GM19372 (cell line): ENCODE measurements around the gene NPEPPS.

Source experiments
- ATAC-seq: cut with Tn5 transposase; IDR thresholded peaks from one replicate; pipeline ENCODE4 v1.9.1; 2021; ENCODE audit warnings: mild to moderate bottlenecking, low read depth, moderate library complexity; ENCODE audit not compliant: unreplicated experiment

Gene NPEPPS

DNA sequence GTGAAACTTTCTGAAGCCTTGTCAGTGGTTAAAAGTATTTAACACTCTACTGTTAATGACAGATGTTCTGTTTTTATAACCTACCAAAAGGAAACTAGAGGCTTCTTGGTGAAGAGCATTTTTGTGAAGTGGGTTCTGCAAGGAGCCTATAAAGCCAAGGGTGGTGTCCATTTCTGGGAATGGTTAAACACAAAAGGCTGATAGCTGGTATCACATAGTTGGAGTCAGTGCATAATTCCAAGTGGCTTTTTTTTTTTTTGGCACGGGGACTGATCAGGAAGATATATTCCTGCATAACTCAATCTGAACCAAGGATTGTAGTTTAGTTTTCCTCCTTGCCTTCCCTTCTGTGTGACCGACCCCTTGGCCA lies 91.3 kb downstream of the NPEPPS start:
- ATAC-seq: no peak

DNA sequence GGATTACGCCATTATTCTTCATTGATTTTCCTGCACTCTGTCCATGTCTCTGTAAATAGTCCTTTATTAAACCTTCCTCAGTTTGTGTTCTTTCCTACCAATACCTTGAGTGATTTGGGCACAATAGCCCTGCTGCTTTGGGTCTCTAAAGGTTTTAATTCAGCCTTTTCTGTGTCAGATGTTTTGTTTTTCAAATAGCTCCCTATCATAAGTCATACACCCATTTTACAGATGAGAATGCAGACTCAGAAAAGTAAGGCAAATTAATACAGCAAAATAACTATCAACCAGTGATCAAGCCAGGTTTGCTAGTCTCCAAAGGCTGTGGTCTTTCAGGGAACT lies 93.8 kb downstream of the NPEPPS start:
- no peak for ATAC-seq

DNA sequence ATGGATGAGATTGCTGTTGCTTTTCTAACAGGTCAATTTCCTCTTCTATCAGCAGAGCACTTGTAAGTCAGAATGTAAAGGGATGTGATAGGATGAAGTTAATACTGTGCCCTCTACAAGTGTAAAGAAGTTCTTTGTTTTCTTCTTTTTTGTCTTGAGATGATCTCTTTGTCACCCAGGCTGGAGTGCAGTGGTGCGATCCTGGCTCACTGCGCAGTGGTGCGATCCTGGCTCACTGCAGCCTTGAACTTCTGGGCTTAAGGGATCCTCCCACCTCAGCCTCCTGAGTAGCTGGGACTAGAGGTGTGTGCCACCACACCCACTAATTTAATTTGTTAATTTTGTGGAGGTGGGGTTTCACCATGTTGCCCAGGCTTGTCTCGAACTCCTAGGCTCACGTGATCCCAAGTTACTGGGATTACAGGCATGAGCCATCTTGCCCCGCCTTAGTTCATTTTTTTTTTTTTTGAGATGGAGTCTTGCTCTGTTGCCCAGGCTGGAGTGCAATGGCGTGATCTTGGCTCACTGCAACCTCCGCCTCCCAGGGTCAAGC lies 97.2 kb downstream of the NPEPPS start:
- ATAC-seq: no peak

DNA sequence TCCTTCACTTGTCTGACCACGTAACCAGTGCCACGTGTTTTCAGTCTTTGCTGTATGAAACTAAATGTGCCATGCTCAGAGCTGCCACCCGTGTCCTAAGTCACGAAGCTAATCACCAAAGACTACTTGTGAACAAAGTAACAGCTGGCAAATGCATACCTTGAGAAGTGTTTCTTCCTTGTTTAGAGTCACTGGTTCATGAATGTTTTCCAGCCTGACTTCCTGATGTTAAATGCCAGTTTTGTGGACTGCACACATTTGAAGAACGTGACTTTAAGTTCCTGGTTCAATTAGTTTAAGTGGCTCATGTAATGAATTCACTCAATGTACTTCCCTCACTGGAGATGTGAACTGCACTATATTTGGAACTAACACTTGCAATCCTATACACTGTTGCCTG lies 98.9 kb downstream of the NPEPPS start:
- ATAC-seq: no peak

DNA sequence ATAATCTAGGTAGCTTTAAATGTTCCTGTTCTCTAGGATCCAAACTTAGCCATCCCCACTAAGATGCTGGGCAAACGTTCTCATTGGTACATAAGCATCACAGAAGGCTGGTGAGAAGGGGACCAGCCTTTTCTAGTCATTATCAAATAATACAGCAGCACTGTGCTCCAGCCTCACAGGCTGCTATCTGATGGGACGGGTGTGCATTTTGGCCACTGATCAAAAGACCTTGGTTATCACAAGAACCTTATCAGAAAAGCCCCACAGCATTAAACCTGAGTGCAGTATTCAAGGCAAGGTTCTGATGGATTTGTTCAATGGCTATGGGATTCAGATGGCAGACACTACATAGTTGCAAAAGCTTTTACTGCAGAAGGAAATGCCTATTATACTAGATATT lies 99.7 kb downstream of the NPEPPS start:
- ATAC-seq: no peak

DNA sequence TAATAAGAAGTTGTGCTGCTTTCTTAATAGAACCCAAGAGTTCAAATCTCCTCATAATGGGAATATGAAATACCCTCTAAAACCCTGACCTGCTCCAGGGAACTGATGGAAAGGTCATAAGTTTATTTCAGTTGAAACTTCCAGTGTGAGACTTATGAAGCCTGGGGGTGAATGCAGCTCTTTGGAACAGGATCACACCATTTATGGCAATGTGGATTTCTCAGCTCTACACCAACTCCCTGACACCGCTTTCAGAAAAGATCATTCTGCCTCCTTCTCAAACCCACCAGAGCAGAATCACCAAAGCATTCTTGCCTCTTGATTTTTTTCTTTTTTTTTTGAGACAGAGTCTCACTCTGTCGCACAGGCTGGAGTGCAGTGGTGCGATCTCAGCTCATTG lies 102.1 kb downstream of the NPEPPS start:
- ATAC-seq: no peak

DNA sequence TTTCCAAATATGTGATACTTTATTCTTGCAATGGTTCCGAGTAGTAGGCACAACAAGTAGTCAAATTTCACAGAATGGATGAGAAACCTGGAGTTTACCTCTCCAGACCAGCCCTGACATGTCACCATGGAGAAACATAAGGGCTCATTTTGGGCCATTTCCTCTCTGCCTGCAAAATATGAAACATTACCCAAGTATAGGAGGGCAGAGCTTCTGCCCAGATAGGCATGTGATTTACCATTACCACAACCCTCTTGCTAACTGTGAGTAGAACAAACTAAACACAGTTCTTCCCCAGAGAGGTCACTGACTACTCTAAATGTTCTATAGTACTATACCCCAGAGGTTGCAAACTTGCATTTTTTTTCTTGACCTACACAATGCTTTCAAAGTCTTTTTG lies 103.1 kb downstream of the NPEPPS start:
- no peak for ATAC-seq

DNA sequence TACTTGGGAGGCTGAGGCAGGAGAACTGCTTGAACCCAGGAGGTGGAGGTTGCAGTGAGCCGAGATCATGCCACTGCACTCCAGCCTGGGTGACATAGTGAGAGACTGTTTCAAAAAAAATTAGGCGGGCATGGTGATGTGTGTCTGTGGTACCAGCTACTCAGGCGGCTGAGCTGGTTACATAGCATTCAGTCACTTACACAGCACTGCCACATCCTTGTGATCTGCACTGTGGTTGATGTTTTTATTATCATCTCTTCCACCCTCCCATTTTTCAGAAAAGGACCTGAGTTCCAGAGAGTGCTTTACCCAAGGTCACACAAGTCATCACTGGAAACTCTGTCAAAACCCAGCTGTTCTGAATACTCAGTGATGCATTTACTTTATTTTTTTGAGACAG lies 104.0 kb downstream of the NPEPPS start:
- ATAC-seq: no peak

DNA sequence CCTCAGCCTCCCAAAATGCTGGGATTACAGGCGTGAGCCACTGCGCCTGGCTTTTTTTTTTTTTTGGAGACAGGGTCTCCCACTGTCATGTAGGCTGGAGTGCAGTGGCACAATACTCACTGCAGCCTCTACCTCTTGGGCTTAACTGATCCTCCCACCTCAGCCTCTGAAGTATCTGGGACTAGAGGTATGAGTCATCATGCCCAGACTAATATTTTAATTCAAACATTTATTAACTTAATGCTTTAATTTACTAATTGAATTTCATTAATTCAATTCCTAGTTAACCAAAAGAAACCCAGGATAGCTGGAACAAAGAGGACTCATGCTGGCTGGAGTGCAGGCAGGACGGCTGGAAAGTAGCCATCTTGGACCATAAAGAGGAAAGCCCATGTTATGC lies 104.8 kb downstream of the NPEPPS start:
- no peak for ATAC-seq

DNA sequence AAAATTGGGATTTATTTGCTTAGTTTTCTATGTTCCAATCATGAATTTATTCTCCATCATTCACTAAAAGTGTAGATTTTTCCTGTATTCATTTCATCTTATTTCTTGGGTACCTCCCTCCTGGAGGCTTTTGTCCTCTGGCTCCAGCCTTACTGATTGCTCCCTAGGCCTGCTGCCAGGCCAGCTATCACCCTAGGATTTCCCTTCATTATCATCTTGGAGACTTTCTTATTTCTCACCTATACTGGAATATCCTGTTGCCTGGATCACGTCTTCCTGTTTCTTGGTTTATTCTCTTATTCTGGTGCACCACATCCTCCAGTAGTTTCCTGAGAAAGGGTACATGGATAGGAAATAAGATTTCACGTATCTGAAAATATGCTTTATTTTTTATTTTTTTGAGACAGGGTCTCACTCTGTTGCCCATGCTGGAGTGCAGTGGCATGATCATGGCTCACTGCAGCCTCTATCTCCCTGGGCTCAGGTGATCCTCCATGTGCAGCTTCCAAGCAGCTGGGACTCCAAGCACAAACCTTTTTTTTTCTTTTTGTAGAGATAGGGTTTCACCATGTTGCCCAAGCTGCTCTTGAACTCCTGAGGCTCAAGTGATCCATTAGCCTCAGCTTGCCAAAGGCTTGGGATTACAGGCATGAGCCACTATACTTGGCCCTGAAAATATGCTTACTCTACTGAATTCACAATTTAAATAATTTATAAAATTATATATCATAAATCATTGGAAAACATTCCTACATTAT lies 105.5 kb downstream of the NPEPPS start:
- no peak for ATAC-seq

DNA sequence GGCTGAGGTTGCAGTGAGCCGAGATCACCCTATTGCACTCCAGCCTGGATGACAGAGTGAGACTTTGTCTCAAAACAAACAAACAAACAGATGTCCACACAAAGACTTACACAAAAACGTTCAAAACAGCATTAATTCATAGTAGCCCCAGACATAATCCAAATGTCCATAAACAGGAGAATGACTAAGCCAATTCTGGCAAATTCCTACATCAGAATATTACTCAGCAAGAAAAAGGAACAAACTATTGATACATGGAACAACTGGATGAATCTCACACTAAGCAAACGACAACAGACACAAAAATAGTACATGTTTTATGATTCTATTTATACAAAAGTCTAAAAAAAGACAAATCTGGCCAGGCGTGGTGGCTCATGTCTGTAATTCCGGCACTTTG lies 108.0 kb downstream of the NPEPPS start:
- ATAC-seq: no peak

DNA sequence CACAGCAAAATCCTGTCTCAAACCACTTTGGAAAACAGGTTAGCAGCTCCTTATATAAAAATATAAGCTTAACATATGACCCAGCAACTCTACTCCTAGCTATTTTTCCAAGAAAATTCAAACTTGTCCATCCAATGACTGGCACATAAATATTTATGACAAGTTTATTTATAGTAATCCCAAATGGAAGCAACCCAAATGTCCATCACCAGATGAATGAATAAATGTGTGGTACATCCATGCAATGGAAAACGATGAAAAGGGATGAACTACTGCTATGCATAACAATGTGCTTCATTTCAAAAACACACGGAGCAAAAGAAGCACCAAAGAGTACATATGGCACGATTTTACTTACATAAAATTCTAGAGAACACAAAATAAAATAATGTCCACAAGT lies 109.2 kb downstream of the NPEPPS start:
- no peak for ATAC-seq

DNA sequence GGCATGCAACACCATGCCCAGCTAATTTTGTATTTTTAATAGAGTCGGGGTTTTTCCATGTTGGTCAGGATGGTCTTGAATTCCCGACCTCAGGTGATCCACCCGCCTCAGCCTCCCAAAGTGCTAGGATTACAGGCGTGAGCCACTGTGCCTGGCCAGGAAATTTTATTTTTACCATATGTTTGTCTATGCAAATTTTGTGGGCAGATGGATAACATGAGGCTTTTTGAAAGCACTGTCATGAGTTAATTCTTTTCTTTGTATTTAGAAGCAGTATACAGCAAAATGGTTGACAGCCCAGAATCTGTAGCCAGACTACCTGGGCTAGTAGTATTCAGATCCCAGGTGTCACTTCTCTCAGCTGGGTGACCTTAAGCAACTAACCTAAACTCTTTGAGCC lies 110.3 kb downstream of the NPEPPS start:
- ATAC-seq: no peak

DNA sequence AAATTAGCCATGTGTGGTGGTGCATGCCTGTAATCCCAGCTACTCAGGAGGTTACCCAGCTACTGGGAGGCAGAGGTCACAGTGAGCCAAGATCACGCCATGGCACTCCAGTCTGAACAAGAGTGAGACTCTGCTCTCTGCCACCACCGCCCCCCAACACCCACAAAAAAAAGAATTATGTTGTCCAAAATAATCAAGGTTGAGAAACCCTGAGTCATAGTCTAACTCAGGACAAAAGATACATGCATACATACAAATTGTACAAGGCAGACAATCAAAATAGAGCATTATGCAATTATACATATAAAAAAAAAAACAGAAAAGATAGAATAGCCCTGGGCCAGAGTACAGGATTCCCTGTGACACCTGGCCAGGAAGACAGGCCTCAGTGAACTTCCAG lies 112.2 kb downstream of the NPEPPS start:
- ATAC-seq: no peak

DNA sequence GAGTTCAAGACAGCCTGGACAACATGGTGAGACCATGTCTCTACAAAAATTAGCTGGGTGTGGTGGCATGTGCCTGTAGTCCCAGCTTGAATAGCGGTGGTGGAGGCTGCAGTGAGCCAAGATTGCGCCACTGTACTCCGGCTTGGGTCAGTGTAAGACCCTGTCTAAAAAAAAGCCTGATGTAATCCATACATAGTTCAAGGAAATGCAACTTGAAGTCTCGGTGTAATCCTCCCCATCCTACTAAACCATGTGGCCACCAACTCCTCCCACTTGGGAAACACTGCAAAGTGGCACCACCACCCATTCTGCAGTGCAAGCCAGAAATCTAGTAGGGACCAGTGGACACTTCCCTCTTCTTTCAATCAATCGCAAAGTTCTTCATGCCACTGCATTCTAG lies 113.4 kb downstream of the NPEPPS start:
- no peak for ATAC-seq

DNA sequence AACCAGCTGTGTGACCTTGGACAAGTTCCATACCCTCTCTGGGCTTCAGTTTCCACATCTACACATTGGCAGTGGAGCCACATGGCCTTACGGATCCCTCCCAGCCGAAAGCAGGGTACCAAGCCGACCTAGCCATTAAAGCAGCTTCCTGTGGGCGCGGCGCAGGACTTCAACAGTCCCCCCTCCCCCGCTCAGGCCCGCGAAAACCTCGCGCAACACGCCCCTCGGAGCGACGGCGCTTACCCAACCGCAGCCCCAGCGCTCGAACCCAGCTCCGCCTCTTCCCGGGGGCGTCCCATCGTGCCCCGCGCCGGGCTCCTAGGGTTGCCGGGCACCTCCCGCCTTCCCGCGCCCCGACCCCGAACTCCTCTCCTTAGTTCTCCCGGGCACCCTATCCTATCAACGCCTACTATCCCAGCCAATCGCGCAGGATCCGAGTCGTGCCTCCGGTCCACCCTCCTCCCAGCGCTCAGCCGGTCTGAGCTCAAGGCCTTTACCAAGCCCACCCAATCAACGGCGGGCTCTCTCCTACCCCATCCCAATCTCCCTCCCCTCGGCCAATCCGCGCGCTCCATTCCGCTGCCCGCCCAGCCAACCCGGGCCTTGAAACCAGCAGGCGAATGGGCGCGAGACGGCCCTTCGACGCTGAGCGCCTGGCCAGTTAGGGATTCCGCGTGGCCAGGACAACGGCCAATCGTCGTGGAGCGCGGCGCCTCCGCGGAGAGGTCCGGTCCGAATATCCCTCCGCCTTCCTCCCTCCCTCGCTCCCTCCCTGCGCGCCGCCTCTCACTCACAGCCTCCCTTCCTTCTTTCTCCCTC lies 118.5 kb downstream of the NPEPPS start, which contains the start of gene KPNB1:
Gene KPNB1, plus strand, starts transcription at position 767 of the 819 bp plus-strand sequence. CDS start 326 bp downstream, outside the sequence.
- ATAC-seq: peak; percentile 80

DNA sequence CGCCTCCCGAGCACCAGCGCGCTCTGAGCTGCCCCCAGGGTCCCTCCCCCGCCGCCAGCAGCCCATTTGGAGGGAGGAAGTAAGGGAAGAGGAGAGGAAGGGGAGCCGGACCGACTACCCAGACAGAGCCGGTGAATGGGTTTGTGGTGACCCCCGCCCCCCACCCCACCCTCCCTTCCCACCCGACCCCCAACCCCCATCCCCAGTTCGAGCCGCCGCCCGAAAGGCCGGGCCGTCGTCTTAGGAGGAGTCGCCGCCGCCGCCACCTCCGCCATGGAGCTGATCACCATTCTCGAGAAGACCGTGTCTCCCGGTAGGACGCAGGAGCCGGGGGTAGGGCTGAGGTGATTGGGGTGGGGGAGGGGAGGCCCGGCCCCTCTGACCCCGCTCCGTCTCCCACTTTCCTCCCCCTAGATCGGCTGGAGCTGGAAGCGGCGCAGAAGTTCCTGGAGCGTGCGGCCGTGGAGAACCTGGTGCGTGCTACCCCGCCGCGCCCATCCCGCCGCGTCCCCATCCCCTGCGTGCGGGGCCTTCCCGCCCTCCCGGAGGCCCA lies 119.1 kb downstream of the NPEPPS start:
- no peak for ATAC-seq

DNA sequence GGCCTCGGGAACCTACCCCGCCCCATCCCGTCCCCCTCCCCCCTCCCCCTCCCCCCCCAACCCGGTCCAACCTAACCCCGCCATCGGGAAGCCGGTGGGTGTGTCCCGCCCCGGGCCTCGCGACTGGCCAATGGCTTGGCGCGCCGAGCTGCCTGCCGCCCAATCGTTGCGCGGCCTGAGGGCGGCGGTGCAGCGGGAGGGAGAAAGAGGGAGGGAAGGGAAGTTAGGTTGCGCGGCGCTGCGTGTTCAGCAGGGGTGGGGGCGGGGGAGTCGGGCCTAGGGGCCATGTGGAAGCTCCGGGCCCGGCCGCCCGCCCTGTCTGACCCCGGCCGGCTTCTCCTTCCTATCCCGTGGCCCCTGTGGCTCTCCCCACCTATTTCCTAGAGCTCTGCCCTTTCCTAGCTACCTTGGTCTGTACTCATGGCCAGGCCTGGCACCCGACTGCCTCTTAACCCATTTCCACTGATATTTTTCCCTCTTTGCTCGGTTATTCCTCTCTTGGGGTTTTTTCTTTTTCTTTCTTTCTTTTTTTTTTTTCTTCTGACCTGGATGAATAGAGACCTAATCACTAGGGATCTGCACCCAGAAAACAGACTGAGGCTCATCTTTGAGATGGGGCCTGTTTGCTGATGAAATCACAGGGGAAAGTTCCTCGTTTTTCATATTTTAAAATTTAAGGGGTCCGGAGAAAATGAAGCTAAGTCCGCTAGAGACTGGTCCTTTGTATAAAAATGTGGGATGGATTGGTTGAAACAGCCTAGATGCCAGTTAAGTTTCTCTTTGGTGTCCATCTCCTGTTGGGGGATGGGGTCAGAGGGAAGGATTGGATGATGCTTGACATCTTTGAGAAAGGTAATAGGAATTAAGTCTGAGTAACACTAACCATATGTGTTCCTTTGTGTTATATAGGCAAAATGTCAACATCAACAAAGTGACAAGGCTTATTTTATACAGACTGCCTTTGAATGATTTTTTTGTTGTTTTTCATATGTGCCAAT lies 119.9 kb downstream of the NPEPPS start:
- peak; percentile 46 for ATAC-seq

DNA sequence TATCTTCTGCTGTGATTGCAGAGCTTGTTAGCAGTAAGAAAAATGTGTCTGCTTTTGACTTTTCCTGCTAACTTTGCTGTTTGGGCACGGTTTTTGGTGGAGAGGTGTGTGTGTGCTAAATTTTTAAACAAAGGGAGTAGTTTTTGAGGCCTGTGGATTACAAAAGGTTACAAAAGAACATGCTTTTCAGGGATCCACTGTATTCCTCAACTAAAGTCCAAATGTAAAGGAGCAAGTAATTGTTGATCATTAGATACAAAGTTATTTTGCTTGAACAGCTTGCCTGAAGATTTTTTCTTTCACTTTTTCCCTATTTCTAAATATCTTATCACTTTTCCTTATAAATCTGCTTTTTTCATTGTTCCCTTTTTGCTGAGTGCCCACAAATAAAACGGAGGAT lies 120.8 kb downstream of the NPEPPS start:
- ATAC-seq: no peak

DNA sequence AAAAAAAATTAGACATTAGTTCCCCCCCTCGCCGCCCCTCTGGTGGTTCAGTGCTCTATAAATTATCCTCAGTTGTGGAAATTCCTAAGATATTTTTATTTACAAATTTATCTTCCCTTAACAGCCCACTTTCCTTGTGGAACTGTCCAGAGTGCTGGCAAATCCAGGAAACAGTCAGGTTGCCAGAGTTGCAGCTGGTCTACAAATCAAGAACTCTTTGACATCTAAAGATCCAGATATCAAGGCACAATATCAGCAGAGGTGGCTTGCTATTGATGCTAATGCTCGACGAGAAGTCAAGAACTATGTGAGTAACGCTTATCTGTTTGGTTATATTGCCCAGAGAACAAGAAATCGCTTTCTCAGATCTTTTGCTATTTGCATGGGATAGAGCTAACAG lies 121.7 kb downstream of the NPEPPS start:
- no peak for ATAC-seq
